H1 (cell line): ENCODE data around the gene TEX35. TPM values are rescaled to one million over a fixed set of nuclear protein-coding genes. Genes with fewer than 3 reads are reported as not detected.

Experiments
- CTCF ChIA-PET: fragments of 300-600 bp; sonication (Branson Sonifier 250); formaldehyde crosslinking; loops from one replicate; lab custom pipeline; 2021; ENCODE audit not compliant: partially characterized antibody; lab: Charles Lee
- POLR2A ChIA-PET: fragments of 300-600 bp; sonication (Branson Sonifier 250); formaldehyde crosslinking; loops from one replicate; lab custom pipeline; 2021; ENCODE audit warnings: inconsistent platforms; ENCODE audit not compliant: partially characterized antibody; lab: Charles Lee
- DNase-seq, 2 experiments: peaks; one replicate each; pipeline versions ENCODE4 v3.0.0 to v3.0.0-alpha.2; 2010 to 2022; ENCODE audit warnings: low spot score in 2 of 2, low read depth in 1 of 2, mixed read lengths in 1 of 2
- FAIRE-seq: peaks from 2 replicates; lab custom pipeline; 2011; peaks lifted over from hg19 to GRCh38; lab: Jason Lieb, UNC
- H2AFZ ChIP-seq: 2 replicates; pipeline ENCODE4 v1.8.1; 2012; ENCODE audit warnings: low read length, inconsistent platforms
- H2AK5ac ChIP-seq: 2 replicates; pipeline ENCODE4 v1.6.1; 2013; ENCODE audit warnings: low read depth, low read length
- H2BK120ac ChIP-seq: replicated peaks from 2 replicates; pipeline ENCODE3; 2013; ENCODE audit warnings: low read depth, low read length, inconsistent platforms
- H2BK12ac ChIP-seq: 2 replicates; pipeline ENCODE4 v1.6.1; 2013; ENCODE audit warnings: low read depth, low read length
- H2BK15ac ChIP-seq: 2 replicates; pipeline ENCODE4 v1.6.1; 2013; ENCODE audit warnings: low read length
- H2BK20ac ChIP-seq: 2 replicates; pipeline ENCODE4 v1.6.1; 2013; ENCODE audit warnings: low read length
- H2BK5ac ChIP-seq: 2 replicates; pipeline ENCODE4 v1.6.1; 2013; ENCODE audit warnings: low read depth, low read length
- H3K14ac ChIP-seq: 2 replicates; pipeline ENCODE4 v1.6.1; 2013; ENCODE audit warnings: inconsistent platforms; ENCODE audit not compliant: insufficient read length
- H3K18ac ChIP-seq: 2 replicates; pipeline ENCODE4 v1.6.1; 2013; ENCODE audit warnings: low read length; ENCODE audit errors: extremely low read depth
- H3K23ac ChIP-seq: 2 replicates; pipeline ENCODE4 v1.6.1; 2013; ENCODE audit warnings: inconsistent platforms; ENCODE audit not compliant: insufficient read length
- H3K23me2 ChIP-seq: 2 replicates; pipeline ENCODE4 v1.6.1; 2013; ENCODE audit warnings: low read depth, low read length
- H3K27ac ChIP-seq: 2 replicates; pipeline ENCODE4 v1.6.1; 2011; ENCODE audit warnings: low read depth, low read length, inconsistent platforms
- H3K27me3 ChIP-seq, 4 experiments: replicated peaks in 1 of 4; 1 replicate in 1 of 4; 2 replicates in 3 of 4; pipeline versions ENCODE4 v1.6.1 to v1.8.1; 2011 to 2013; ENCODE audit warnings: low read length in 3 of 4, mild to moderate bottlenecking in 3 of 4, inconsistent platforms in 2 of 4, mixed read lengths in 2 of 4, moderate library complexity in 1 of 4; ENCODE audit not compliant: control insufficient read depth in 3 of 4, insufficient read depth in 3 of 4; ENCODE audit errors: extremely low read depth in 1 of 4
- H3K36me3 ChIP-seq, 4 experiments: 2 replicates each; pipeline versions ENCODE4 v1.6.1 to v1.8.1; 2011 to 2013; ENCODE audit warnings: mild to moderate bottlenecking in 4 of 4, low read length in 3 of 4, moderate library complexity in 2 of 4, control low read depth in 1 of 4, inconsistent platforms in 1 of 4; ENCODE audit not compliant: insufficient read depth in 4 of 4, control insufficient read depth in 2 of 4
- H3K4ac ChIP-seq: replicated peaks from 2 replicates; pipeline ENCODE3; 2013; ENCODE audit warnings: low read length, low read depth, mixed read lengths, inconsistent platforms; ENCODE audit not compliant: insufficient read length
- H3K4me1 ChIP-seq, 4 experiments: replicated peaks in 1 of 4; 1 replicate in 1 of 4; 2 replicates in 3 of 4; pipeline versions ENCODE4 v1.6.1 to v1.8.1; 2011 to 2013; ENCODE audit warnings: low read length in 3 of 4, inconsistent platforms in 2 of 4, mixed read lengths in 1 of 4; ENCODE audit not compliant: insufficient read depth in 4 of 4, control insufficient read depth in 3 of 4
- H3K4me2 ChIP-seq, 2 experiments: 2 replicates each; pipeline versions ENCODE4 v1.6.1 to v1.8.1; 2011 to 2013; ENCODE audit warnings: low read depth in 2 of 2, low read length in 2 of 2, control low read depth in 1 of 2, inconsistent platforms in 1 of 2, mild to moderate bottlenecking in 1 of 2; ENCODE audit not compliant: insufficient read depth in 1 of 2
- H3K4me3 ChIP-seq, 4 experiments: fragments of 200-600, 300-600 bp in 1 of 4; sonication (generic), shearing (Covaris generic), sonication (Bioruptor Twin) in 1 of 4; 2 replicates each; pipeline versions ENCODE4 v1.5.1 to v1.8.1; 2011 to 2016; ENCODE audit warnings: low read length in 4 of 4, low read depth in 3 of 4, control low read depth in 2 of 4, inconsistent platforms in 2 of 4, mild to moderate bottlenecking in 2 of 4, mixed read lengths in 1 of 4, moderate library complexity in 1 of 4; ENCODE audit not compliant: insufficient read depth in 2 of 4; ENCODE audit errors: extremely low read depth in 1 of 4
- H3K56ac ChIP-seq: replicated peaks from 2 replicates; pipeline ENCODE3; 2013; ENCODE audit warnings: low read depth, mild to moderate bottlenecking, mixed read lengths, low read length, inconsistent platforms; ENCODE audit not compliant: insufficient read length
- H3K79me1 ChIP-seq: 2 replicates; pipeline ENCODE4 v1.6.1; 2013; ENCODE audit warnings: low read depth, low read length, control low read depth
- H3K79me2 ChIP-seq, 2 experiments: 2 replicates each; pipeline versions ENCODE4 v1.6.1 to v1.8.1; 2012 to 2013; ENCODE audit warnings: low read length in 2 of 2, mild to moderate bottlenecking in 2 of 2, inconsistent platforms in 1 of 2; ENCODE audit not compliant: insufficient read depth in 2 of 2, control insufficient read depth in 1 of 2
- H3K9ac ChIP-seq, 4 experiments: replicated peaks in 1 of 4; 1 replicate in 1 of 4; 2 replicates in 3 of 4; pipeline versions ENCODE4 v1.6.1 to v1.8.1; 2011 to 2013; ENCODE audit warnings: low read depth in 3 of 4, low read length in 3 of 4, control low read depth in 2 of 4, mild to moderate bottlenecking in 2 of 4, moderate library complexity in 2 of 4, inconsistent platforms in 1 of 4; ENCODE audit errors: extremely low read depth in 1 of 4
- H3K9me3 ChIP-seq, 2 experiments: 2 replicates each; pipeline versions ENCODE4 v1.6.1 to v1.8.1; 2012 to 2013; ENCODE audit warnings: mild to moderate bottlenecking in 2 of 2, moderate library complexity in 2 of 2, control low read depth in 1 of 2, inconsistent platforms in 1 of 2, low read depth in 1 of 2, low read length in 1 of 2, mixed read lengths in 1 of 2; ENCODE audit not compliant: insufficient read depth in 2 of 2
- H4K20me1 ChIP-seq, 2 experiments: replicated peaks in 1 of 2; 2 replicates each; pipeline versions ENCODE3 to v1.8.1; 2011 to 2013; ENCODE audit warnings: inconsistent platforms in 2 of 2, low read length in 2 of 2, mild to moderate bottlenecking in 1 of 2; ENCODE audit not compliant: insufficient read depth in 2 of 2, control insufficient read depth in 1 of 2
- H4K5ac ChIP-seq: 2 replicates; pipeline ENCODE4 v1.6.1; 2013; ENCODE audit warnings: low read length, low read depth, mixed read lengths, inconsistent platforms; ENCODE audit not compliant: insufficient read length
- H4K8ac ChIP-seq: 2 replicates; pipeline ENCODE4 v1.8.0; 2013; ENCODE audit warnings: mild to moderate bottlenecking, moderate library complexity, low read length, inconsistent platforms; ENCODE audit not compliant: insufficient read depth; ENCODE audit errors: extremely low read depth
- H4K91ac ChIP-seq: replicated peaks from 2 replicates; pipeline ENCODE3; 2013; ENCODE audit warnings: low read length, mixed read lengths, inconsistent platforms; ENCODE audit not compliant: insufficient read length
- BACH1 ChIP-seq: IDR thresholded peaks from 2 replicates; pipeline ENCODE4 v1.6.1; 2012; ENCODE audit warnings: low read length, improper control_type of control experiment
- CREB1 ChIP-seq: IDR thresholded peaks from 2 replicates; pipeline ENCODE4 v1.6.1; 2012; ENCODE audit warnings: inconsistent platforms
- EZH2 ChIP-seq: fragments of 200-600 bp; sonication (generic); IDR thresholded peaks from 2 replicates; pipeline ENCODE4 v1.7.1; 2012; ENCODE audit warnings: low read depth, mild to moderate bottlenecking, moderate library complexity, low read length, inconsistent platforms; ENCODE audit not compliant: severe bottlenecking
- GTF2F1 ChIP-seq: IDR thresholded peaks from 2 replicates; pipeline ENCODE4 v1.6.1; 2012; ENCODE audit warnings: low read depth, low read length, improper control_type of control experiment, borderline replicate concordance
- JUN ChIP-seq: IDR thresholded peaks from 2 replicates; pipeline ENCODE4 v1.6.1; 2011; ENCODE audit warnings: low read depth, mild to moderate bottlenecking, improper control_type of control experiment, low read length
- JUND ChIP-seq: IDR thresholded peaks from 2 replicates; pipeline ENCODE4 v1.6.1; 2011; ENCODE audit warnings: mild to moderate bottlenecking, improper control_type of control experiment, low read length
- KDM5A ChIP-seq: fragments of 200-600 bp; IDR thresholded peaks from 2 replicates; pipeline ENCODE4 v1.7.1; 2012; ENCODE audit warnings: mild to moderate bottlenecking, low read length, inconsistent platforms, mixed read lengths
- POU5F1 ChIP-seq: IDR thresholded peaks from 2 replicates; pipeline ENCODE4 v1.6.1; 2011; ENCODE audit warnings: low read depth, mild to moderate bottlenecking, low read length, moderate library complexity
- TAF1 ChIP-seq: IDR thresholded peaks from 2 replicates; pipeline ENCODE4 v1.6.1; 2011; ENCODE audit warnings: mild to moderate bottlenecking, low read depth, low read length
- USF2 ChIP-seq: IDR thresholded peaks from 2 replicates; pipeline ENCODE4 v1.6.1; 2011; ENCODE audit warnings: low read length, improper control_type of control experiment
- WGBS, 2 experiments: shearing (Covaris generic) in 1 of 2; methylation state at CpG; one replicate each; pipeline versions ENCODE4 v1.1.6 to v1.1.7; 2013 to 2015; ENCODE audit warnings: low lambda C conversion rate in 2 of 2, mixed read lengths in 2 of 2, inconsistent platforms in 1 of 2, low coverage in 1 of 2, missing lambda C conversion rate in 1 of 2; ENCODE audit not compliant: insufficient replicate concordance in 2 of 2, insufficient coverage in 1 of 2, insufficient read length in 1 of 2; ENCODE audit errors: extremely low coverage in 1 of 2, missing lambda C conversion rate in 1 of 2; 5-methylcytosine and 5-hydroxymethylcytosine counted together
- polyA plus RNA-seq, 7 experiments: library from polyadenylated mRNA; depleted of rRNA in 3 of 7; stranded (reverse) in 5 of 7; unstranded in 2 of 7; fragments of >200 nt in 5 of 7; fragments of 200-250 nt in 2 of 7; gene quantifications; 1 replicate in 5 of 7; 2 replicates in 1 of 7; 4 replicates in 1 of 7; pipeline versions ENCODE4 v1.2.1 to v1.2.3, GENCODE V29; 2011 to 2013; ENCODE audit warnings: missing spikeins in 2 of 7, mixed read lengths in 2 of 7
- total RNA-seq: library from RNA; stranded (reverse); fragmentation: NEBNext Ultra II Directional; extraction: Animal tissue kit (Norgen Biotek cat#: 25700); gene quantifications from 2 replicates; pipeline ENCODE4 v1.2.1, GENCODE V29; 2021

Gene TEX35
- total and polyA plus RNA-seq, 2 of the 8 experiments (the other 6 are each of a cell fraction or from before 2014, with no cell fraction given): 0.03 TPM; not detected in 1

- Histone ChIP-seq H3K9ac (no peak overlapping the region), H3K56ac (no peak overlapping the region), H3K36me3 (no peaks in the 10 kb centered on the region), H3K14ac (no peak overlapping the region), H3K9me3 (no peaks in the 10 kb centered on the region), H2BK20ac (no peak overlapping the region), H3K4me3 (no peak overlapping the region), H2AK5ac (no peak overlapping the region), H2BK12ac (no peak overlapping the region), H2AFZ (no peak overlapping the region), H4K8ac (no peak overlapping the region), H4K20me1 (no peaks in the 10 kb centered on the region), H3K79me2 (no peaks in the 10 kb centered on the region), H2BK5ac (no peak overlapping the region), H3K18ac (no peak overlapping the region), H4K91ac (no peak overlapping the region), H3K27me3 (no peaks in the 10 kb centered on the region), H3K4me2 (no peak overlapping the region), H3K27ac (no peak overlapping the region), H3K23me2 (no peaks in the 10 kb centered on the region), H2BK120ac (no peak overlapping the region), H2BK15ac (no peak overlapping the region), H3K23ac (no peak overlapping the region), H3K4ac (no peak overlapping the region), H4K5ac (no peak overlapping the region), H3K79me1 (no peaks in the 10 kb centered on the region), H3K4me1 (peaks cover 0 to 2% (median under 1%) of the 10 kb centered on the region in 4 experiments; a peak in 1 of 7 replicates)
- POLR2A ChIA-PET: no interaction called here
- CTCF ChIA-PET: interaction anchor here (0.5 to 16.8 kb wide), 14 partner anchors 8 to 548 kb away, joined by 3 to 238 read pairs (median 6); no protein-coding TSS in a partner anchor
- no peak for FAIRE-seq
- TF ChIP-seq CREB1 (no peak), GTF2F1 (no peak), JUN (no peak), TAF1 (no peak), EZH2 (no peak), JUND (no peak), BACH1 (no peak), USF2 (no peak), KDM5A (no peak), POU5F1 (no peak)
- WGBS, 2 experiments: 95% methylated on average over 3 of the region's 3 CpGs; no CpG with 5 or more reads in 1 of the 2 experiments
- DNase-seq: no peak
Observed at GRCh38 chr1:178530502-178530901, 17.6 kb downstream of the TEX35 start.
